Kidney (tissue), 14 donors: ENCODE results near the gene UNC45B. TPM values are rescaled to one million over a fixed set of nuclear protein-coding genes. Genes with fewer than 3 reads are reported as not detected.
"Not testable (repeated sequence)": the region's sequence is repeated elsewhere in the genome, so short reads cannot be mapped to it uniquely, and the experiment has no call there.

ENCODE experiments used
- DNase-seq, 5 donors: peaks; one replicate each; pipeline ENCODE4 v3.0.0-alpha.2; 2013 to 2020
- FAIRE-seq: peaks from 2 replicates; lab custom pipeline; 2012; peaks lifted over from hg19 to GRCh38; lab: Jason Lieb, UNC
- H3K27ac ChIP-seq, 2 donors: one replicate each; pipeline ENCODE4 v1.7.0; 2013; ENCODE audit warnings: low read depth in 2 of 2, low read length in 2 of 2, inconsistent platforms in 1 of 2
- H3K27me3 ChIP-seq: one replicate; pipeline ENCODE4 v1.7.1; 2013; ENCODE audit warnings: low read length, inconsistent platforms; ENCODE audit not compliant: control insufficient read depth, insufficient read depth
- H3K36me3 ChIP-seq, 3 donors: one replicate each; pipeline versions ENCODE4 v1.7.0 to v1.7.1; 2013; ENCODE audit warnings: low read length in 3 of 3, control low read depth in 1 of 3, inconsistent platforms in 1 of 3; ENCODE audit not compliant: insufficient read depth in 3 of 3, control insufficient read depth in 2 of 3
- H3K4me1 ChIP-seq, 3 donors: one replicate each; pipeline versions ENCODE4 v1.7.0 to v1.7.1; 2013; ENCODE audit warnings: low read length in 3 of 3, inconsistent platforms in 1 of 3, low read depth in 1 of 3; ENCODE audit not compliant: control insufficient read depth in 2 of 3, insufficient read depth in 2 of 3
- H3K4me3 ChIP-seq, 3 donors: one replicate each; pipeline versions ENCODE4 v1.7.0 to v1.8.1; 2013; ENCODE audit warnings: low read length in 3 of 3, control low read depth in 1 of 3, inconsistent platforms in 1 of 3
- H3K9ac ChIP-seq, 3 donors: one replicate each; pipeline versions ENCODE4 v1.7.0 to v1.7.1; 2013; ENCODE audit warnings: low read length in 3 of 3, control low read depth in 1 of 3, inconsistent platforms in 1 of 3
- H3K9me3 ChIP-seq, 3 donors: one replicate each; pipeline versions ENCODE4 v1.7.0 to v1.7.1; 2013; ENCODE audit warnings: low read length in 3 of 3, control low read depth in 1 of 3, inconsistent platforms in 1 of 3; ENCODE audit not compliant: control insufficient read depth in 2 of 3, insufficient read depth in 1 of 3
- CTCF ChIP-seq: IDR thresholded peaks from 3 replicates; pipeline ENCODE4 v1.5.1; 2012; ENCODE audit warnings: mild to moderate bottlenecking, moderate library complexity, borderline replicate concordance; ENCODE audit not compliant: insufficient read depth; ENCODE audit errors: extremely low read depth
- intact Hi-C: fragments of 100-400 bp; cut with DNase I; formaldehyde crosslinking; loops from one replicate; pipeline ENCODE4 v1.11.1; 2022
- polyA plus RNA-seq: library from polyadenylated mRNA; stranded (reverse); fragments of 350-450 nt; fragmentation: Illumina TruSeq; extraction: RNeasy Lipid Tissue Mini Kit (QIAGEN cat#74804); gene quantifications from one replicate; pipeline ENCODE4 v1.2.3, GENCODE V29; 2014; ENCODE audit warnings: low read depth, low replicate concordance; ENCODE audit not compliant: insufficient read depth
- total RNA-seq: library from RNA; stranded (reverse); fragmentation: NEBNext Ultra II Directional; extraction: Animal tissue kit (Norgen Biotek cat#: 25700); gene quantifications from one replicate; pipeline ENCODE4 v1.2.1, GENCODE V29; 2021
- donor health status: control.
- donor health status: control.
- donor health status: control.
- donor health status: control.
- donor health status: control.
- donor health status: DM: yes; HTN: yes; CAD: no.
- donor health status: Normal renal cell carcinoma (clear cell type).

Gene UNC45B
- total and polyA plus RNA-seq, 2 donors from 2014 or later, result 0.38 to 0.54 TPM

- no peak for TF ChIP-seq CTCF
- Histone ChIP-seq H3K27me3 (no peaks in the 10 kb centered on the region), H3K4me3 (no peak overlapping the region), H3K9ac (no peak overlapping the region), H3K9me3 (no peaks in the 10 kb centered on the region), H3K27ac (no peak overlapping the region), H3K36me3 (no peaks in the 10 kb centered on the region), H3K4me1 (no peaks in the 10 kb centered on the region)
- DNase-seq (no peak), FAIRE-seq (no peak)
- intact Hi-C loops, result no loop called here
These were observed 28.2 kb downstream of the UNC45B start for GRCh38 chr17:35175638-35176415.

- Histone ChIP-seq H3K27me3 (no peaks in the 10 kb centered on the region), H3K27ac (no peak overlapping the region), H3K9ac (no peak overlapping the region), H3K9me3 (no peaks in the 10 kb centered on the region), H3K4me3 (no peak overlapping the region), H3K4me1 (no peaks in the 10 kb centered on the region), H3K36me3 (no peaks in the 10 kb centered on the region)
- intact Hi-C loops, result no loop called here
- FAIRE-seq (no peak), DNase-seq (no peak)
- TF ChIP-seq CTCF, result no peak
These were observed 29.3 kb downstream of the UNC45B start for GRCh38 chr17:35176897-35177296.

- intact Hi-C loops, H3K27me3 ChIP-seq, H3K9ac ChIP-seq, H3K4me1 ChIP-seq, FAIRE-seq, H3K36me3 ChIP-seq, H3K4me3 ChIP-seq, H3K9me3 ChIP-seq, DNase-seq, H3K27ac ChIP-seq: not testable (repeated sequence)
These were observed 31.8 kb downstream of the UNC45B start for GRCh38 chr17:35179379-35179778.

- TF ChIP-seq CTCF, result no peak
- DNase-seq, result no peak
- H3K4me3 ChIP-seq, result no peak overlapping the region
- intact Hi-C loops, result no loop called here
- H3K9ac ChIP-seq, result no peak overlapping the region
- no peaks in the 10 kb centered on the region for H3K9me3 ChIP-seq
- no peaks in the 10 kb centered on the region for H3K27me3 ChIP-seq
- no peak overlapping the region for H3K27ac ChIP-seq
- FAIRE-seq, result no peak
- no peaks in the 10 kb centered on the region for H3K4me1 ChIP-seq
- H3K36me3 ChIP-seq, result no peaks in the 10 kb centered on the region
These were observed 35.7 kb downstream of the UNC45B start for GRCh38 chr17:35183332-35183731.
